Panc1 (cell line): ENCODE data around the gene PRKAG2.

Source experiments
- POLR2AphosphoS5 ChIP-seq: IDR thresholded peaks from 2 replicates; pipeline ENCODE4 v1.6.1; 2012; ENCODE audit warnings: mild to moderate bottlenecking, low read depth, low read length, moderate library complexity
- TF ChIP-seq, protein P1 (sequence below): fragments of 450-650 bp; IDR thresholded peaks from 2 replicates; pipeline ENCODE4 v1.5.1; 2017; ENCODE audit warnings: mild to moderate bottlenecking

- TF ChIP-seq, protein P1, sequence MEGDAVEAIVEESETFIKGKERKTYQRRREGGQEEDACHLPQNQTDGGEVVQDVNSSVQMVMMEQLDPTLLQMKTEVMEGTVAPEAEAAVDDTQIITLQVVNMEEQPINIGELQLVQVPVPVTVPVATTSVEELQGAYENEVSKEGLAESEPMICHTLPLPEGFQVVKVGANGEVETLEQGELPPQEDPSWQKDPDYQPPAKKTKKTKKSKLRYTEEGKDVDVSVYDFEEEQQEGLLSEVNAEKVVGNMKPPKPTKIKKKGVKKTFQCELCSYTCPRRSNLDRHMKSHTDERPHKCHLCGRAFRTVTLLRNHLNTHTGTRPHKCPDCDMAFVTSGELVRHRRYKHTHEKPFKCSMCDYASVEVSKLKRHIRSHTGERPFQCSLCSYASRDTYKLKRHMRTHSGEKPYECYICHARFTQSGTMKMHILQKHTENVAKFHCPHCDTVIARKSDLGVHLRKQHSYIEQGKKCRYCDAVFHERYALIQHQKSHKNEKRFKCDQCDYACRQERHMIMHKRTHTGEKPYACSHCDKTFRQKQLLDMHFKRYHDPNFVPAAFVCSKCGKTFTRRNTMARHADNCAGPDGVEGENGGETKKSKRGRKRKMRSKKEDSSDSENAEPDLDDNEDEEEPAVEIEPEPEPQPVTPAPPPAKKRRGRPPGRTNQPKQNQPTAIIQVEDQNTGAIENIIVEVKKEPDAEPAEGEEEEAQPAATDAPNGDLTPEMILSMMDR: no peak
- TF ChIP-seq POLR2AphosphoS5: no peak
Measured at GRCh38 chr7:151721694-151722093, 155.2 kb downstream of the PRKAG2 start.
